ENCODE results near the gene GNAI2.
A peak's percentile ranks its signal among the peaks of the same experiment; 100 is the strongest.
"Not testable (repeated sequence)": the region's sequence is repeated elsewhere in the genome, so short reads cannot be mapped to it uniquely, and the experiment has no call there.

The GNAI2 gene

GRCh38 chr3:50267280-50267913, 31.4 kb downstream of the GNAI2 start:
- DNase-seq: no peak

- DNase-seq: no peak
Measured at GRCh38 chr3:50268276-50268675, 32.3 kb downstream of the GNAI2 start.

- DNase-seq: no peak
Measured at GRCh38 chr3:50268703-50269451, 32.9 kb downstream of the GNAI2 start, which contains the start of gene SEMA3B. SEMA3B (plus strand) TSS chr3:50269147; CDS start chr3:50269241, 94 bp downstream.

- DNase-seq: no peak
Measured at GRCh38 chr3:50269460-50269859, 33.5 kb downstream of the GNAI2 start.

GRCh38 chr3:50269977-50270413, 34.0 kb downstream of the GNAI2 start:
- DNase-seq: no peak

GRCh38 chr3:50270422-50271224, 34.6 kb downstream of the GNAI2 start:
- DNase-seq: no peak

GRCh38 chr3:50271314-50271936, 35.4 kb downstream of the GNAI2 start:
- no peak for DNase-seq

GRCh38 chr3:50272538-50272910, 36.5 kb downstream of the GNAI2 start:
- DNase-seq: not testable (repeated sequence)

- DNase-seq: peak; percentile 60
Measured at GRCh38 chr3:50272911-50273688, 37.1 kb downstream of the GNAI2 start.

GRCh38 chr3:50273689-50274065, 37.7 kb downstream of the GNAI2 start:
- DNase-seq: no peak

GRCh38 chr3:50274371-50275104, 38.5 kb downstream of the GNAI2 start:
- DNase-seq: peak; percentile 42

- no peak for DNase-seq
Measured at GRCh38 chr3:50275141-50275995, 39.4 kb downstream of the GNAI2 start.

- DNase-seq: no peak
Measured at GRCh38 chr3:50275996-50276761, 40.2 kb downstream of the GNAI2 start.

GRCh38 chr3:50276762-50277101, 40.7 kb downstream of the GNAI2 start:
- DNase-seq: no peak

GRCh38 chr3:50278123-50278879, 42.3 kb downstream of the GNAI2 start:
- no peak for DNase-seq

- DNase-seq: no peak
Measured at GRCh38 chr3:50278880-50279224, 42.8 kb downstream of the GNAI2 start, which contains the start of gene LSMEM2. LSMEM2 (plus strand) TSS chr3:50279087; CDS start chr3:50279114, 27 bp downstream.

GRCh38 chr3:50279255-50280016, 43.4 kb downstream of the GNAI2 start:
- DNase-seq: no peak

- DNase-seq: not testable (repeated sequence)
Measured at GRCh38 chr3:50284121-50284520, 48.1 kb downstream of the GNAI2 start.
